OCI-LY7 (cell line): Measurements from ENCODE around the gene SRD5A3.

ENCODE experiments used
- CTCF ChIP-seq: fragments of 200-600 bp; sonication (generic); conservative IDR thresholded peaks from 2 replicates; pipeline ENCODE4 v1.5.1; 2014; ENCODE audit warnings: mild to moderate bottlenecking, antibody characterized with exemption, low read length, moderate library complexity, mixed read lengths
- EZH2phosphoT487 ChIP-seq: fragments of 200-600 bp; sonication (generic); IDR thresholded peaks from 2 replicates; pipeline ENCODE4 v1.6.1; 2018; ENCODE audit warnings: low read depth, borderline replicate concordance, mild to moderate bottlenecking, mixed run types, antibody characterized with exemption, low read length, moderate library complexity, mixed read lengths

- TF ChIP-seq CTCF, result no peak
- no peak for TF ChIP-seq EZH2phosphoT487
These were observed 8.6 kb downstream of the SRD5A3 start for GRCh38 chr4:55354648-55355047.
